ENCODE results near the gene C1QTNF7. TPM values are rescaled to one million over a fixed set of nuclear protein-coding genes. Genes with fewer than 3 reads are reported as not detected.

Gene C1QTNF7
- total RNA-seq, 2 donors from 2014 or later, result not detected

DNA sequence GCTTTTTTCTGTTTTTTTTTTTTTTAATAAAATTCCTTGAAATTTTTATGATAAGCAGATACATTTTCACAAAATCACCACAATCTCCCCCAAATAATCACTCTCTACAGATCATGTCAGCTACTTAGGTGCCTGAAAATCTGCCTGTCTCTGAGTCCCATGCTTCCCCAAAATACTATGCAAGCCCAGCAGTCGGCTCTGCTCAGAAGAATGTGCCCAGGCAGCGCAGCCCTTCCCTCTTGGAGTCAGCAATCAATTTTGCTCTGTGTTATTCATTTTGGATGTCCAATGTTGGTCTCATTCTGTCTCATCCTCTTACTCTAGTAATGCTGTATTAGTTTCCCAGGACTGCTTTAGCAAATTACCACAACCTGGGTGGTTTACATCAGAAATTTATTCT, 24.9 kb upstream of the C1QTNF7 start:
- Mint-ChIP-seq H3K9me3 (no peaks in the 10 kb centered on the region), H3K27ac (peak overlapping the region in 1 of 2 donors; percentile 67), H3K36me3 (no peaks in the 10 kb centered on the region)
- ATAC-seq, result no peak
- DNase-seq (ENCODE audit: low spot score in 2 of 2), result no peak

DNA sequence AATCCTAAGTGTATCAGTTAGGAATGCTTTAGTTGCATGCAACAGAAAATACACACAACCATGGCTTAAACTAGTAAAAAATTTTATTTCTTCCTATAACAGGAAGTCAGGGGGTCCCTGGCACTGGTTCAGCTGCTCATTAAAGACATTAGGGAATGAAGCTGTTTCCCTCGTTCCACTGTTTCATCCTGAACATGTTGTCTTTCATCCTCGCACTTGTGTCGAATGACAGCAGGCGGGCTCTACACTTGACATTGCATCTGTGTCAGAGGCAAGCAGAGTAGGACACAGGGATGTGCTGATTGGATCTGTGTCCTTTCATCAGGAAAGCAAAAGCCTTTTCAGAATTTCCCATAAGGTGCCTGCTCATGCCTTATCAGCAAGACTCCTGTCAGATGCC, 22.8 kb upstream of the C1QTNF7 start:
- H3K9me3 Mint-ChIP-seq, result no peaks in the 10 kb centered on the region
- no peak for ATAC-seq
- DNase-seq (ENCODE audit: low spot score in 2 of 2), result no peak
- no peaks in the 10 kb centered on the region for H3K36me3 Mint-ChIP-seq
- H3K27ac Mint-ChIP-seq, result no peak overlapping the region

DNA sequence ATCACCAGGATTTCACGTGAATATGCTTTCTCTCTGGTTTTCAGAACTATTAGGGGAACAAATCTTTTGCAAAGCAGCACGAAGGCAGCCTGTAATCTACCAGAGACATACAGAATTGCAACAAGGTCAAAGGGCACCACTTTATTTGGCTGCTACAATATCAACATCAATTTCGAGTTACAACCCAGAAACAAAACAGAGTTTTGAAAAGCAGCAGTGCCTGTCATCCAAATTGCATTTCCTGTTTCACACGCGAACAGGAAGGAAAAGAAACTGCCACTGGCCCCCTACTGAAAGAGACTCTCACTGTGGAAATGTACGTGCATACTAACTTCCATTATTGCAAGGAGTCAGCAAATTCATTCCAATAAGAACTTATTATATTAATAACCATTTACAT, 17.1 kb upstream of the C1QTNF7 start:
- Mint-ChIP-seq H3K36me3 (peaks cover 5 to 8% of the 10 kb centered on the region in 2 donors), H3K9me3 (peaks cover 0 to 5% of the 10 kb centered on the region in 2 donors), H3K27ac (peak overlapping the region; percentile 16 to 55)
- ATAC-seq (peak in 1 of 2 donors; percentile 65), DNase-seq (ENCODE audit: low spot score in 2 of 2) (no peak)

GRCh38 chr4:15412461-15412860, 15.4 kb upstream of the C1QTNF7 start:
- DNase-seq (ENCODE audit: low spot score in 2 of 2), result no peak
- ATAC-seq, result no peak
- Mint-ChIP-seq H3K27ac (no peak overlapping the region), H3K36me3 (peaks cover 8% of the 10 kb centered on the region in 2 donors), H3K9me3 (peaks cover 0 to 7% of the 10 kb centered on the region in 2 donors)

GRCh38 chr4:15413010-15413622, 14.7 kb upstream of the C1QTNF7 start:
- ATAC-seq (no peak), DNase-seq (ENCODE audit: low spot score in 2 of 2) (no peak)
- Mint-ChIP-seq H3K36me3 (peaks cover 8 to 10% of the 10 kb centered on the region in 2 donors), H3K9me3 (peaks cover 2 to 12% of the 10 kb centered on the region in 2 donors), H3K27ac (peak overlapping the region; percentile 7 to 68)

- Mint-ChIP-seq H3K9me3 (peaks cover 4 to 17% of the 10 kb centered on the region in 2 donors), H3K36me3 (peaks cover 8 to 15% of the 10 kb centered on the region in 2 donors), H3K27ac (peak overlapping the region; percentile 7 to 68)
- no peak for DNase-seq (ENCODE audit: low spot score in 2 of 2)
- ATAC-seq, result peak; percentile 62 to 66
Measured at GRCh38 chr4:15413623-15414019, 14.2 kb upstream of the C1QTNF7 start.

DNA sequence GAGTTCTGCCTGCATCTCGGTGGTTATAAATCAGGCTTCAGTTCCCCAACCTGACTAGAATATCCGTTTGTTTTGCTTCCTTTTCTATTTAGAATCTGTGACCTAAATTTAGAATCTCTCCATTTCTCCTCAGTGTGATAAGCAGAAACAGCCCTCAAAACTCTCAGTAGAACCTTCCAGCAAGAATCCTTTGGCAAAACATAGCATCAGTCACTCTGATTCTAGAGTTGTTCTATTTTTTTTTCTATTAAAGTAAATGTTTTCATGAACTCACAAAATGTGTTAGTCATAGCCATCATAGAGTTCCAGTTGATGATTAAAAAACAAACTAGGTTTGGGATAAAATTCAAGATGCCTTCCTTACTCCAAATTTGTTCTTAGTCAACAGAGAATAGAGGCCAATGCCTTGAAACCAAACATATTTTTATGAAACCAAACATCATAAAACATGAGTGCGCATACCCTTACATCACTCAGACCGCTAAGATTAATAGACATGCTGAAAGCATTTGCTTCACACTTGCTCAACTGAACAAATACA, 13.2 kb upstream of the C1QTNF7 start:
- DNase-seq (ENCODE audit: low spot score in 2 of 2), result no peak

GRCh38 chr4:15416357-15417232, 11.2 kb upstream of the C1QTNF7 start:
- Mint-ChIP-seq H3K36me3 (peaks cover 8 to 16% of the 10 kb centered on the region in 2 donors), H3K9me3 (peaks cover 4 to 17% of the 10 kb centered on the region in 2 donors), H3K27ac (no peak overlapping the region)
- no peak for ATAC-seq
- no peak for DNase-seq (ENCODE audit: low spot score in 2 of 2)

More for the DNA sequence above, 13.2 kb upstream of the C1QTNF7 start:
- Mint-ChIP-seq H3K36me3 (peaks cover 8 to 16% of the 10 kb centered on the region in 2 donors), H3K27ac (peak overlapping the region in 1 of 2 donors; percentile 2), H3K9me3 (peaks cover 4 to 17% of the 10 kb centered on the region in 2 donors)
- ATAC-seq, result peak in 1 of 2 donors; percentile 83

DNA sequence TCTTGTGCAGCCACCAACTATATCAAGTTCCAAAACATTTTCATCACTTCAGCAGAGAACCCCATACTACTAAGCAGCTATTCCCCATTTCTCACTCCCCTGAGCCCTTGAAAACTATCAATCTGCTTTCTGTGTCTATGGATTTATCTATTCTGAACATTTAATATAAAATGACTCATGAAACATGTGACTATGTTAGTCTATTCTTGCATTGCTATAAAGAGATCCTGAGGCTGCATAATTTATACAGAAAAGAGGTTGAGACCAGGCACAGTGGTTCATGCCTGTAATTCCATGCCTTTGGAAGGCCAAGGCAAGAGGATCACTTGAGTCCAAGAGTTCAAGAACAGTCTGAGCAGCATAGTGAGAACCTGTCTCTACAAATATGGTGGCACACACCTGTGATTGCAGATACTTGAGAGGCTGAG, 10.6 kb upstream of the C1QTNF7 start:
- peaks cover 4 to 17% of the 10 kb centered on the region in 2 donors for H3K9me3 Mint-ChIP-seq
- H3K36me3 Mint-ChIP-seq, result peaks cover 8 to 16% of the 10 kb centered on the region in 2 donors
- H3K27ac Mint-ChIP-seq, result no peak overlapping the region
- no peak for ATAC-seq
- DNase-seq (ENCODE audit: low spot score in 2 of 2), result no peak

DNA sequence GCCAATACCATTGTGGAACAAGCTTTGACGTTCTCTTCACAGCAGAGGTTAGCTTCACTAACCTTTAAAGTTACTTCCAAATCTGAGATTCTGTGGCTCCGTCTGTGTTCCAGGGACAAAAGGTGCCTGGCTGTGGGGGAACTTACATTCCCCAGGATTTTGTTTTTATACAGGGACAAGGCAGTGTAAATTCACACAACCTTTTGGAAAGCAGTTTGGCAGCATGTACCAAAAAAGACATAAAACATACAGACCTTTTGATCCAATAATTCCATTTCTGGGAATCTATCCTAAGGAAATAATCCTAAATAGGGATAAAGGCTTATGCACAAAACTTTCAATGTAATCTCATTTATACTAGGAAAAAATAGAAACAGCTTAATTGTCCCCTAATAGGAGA, 8.9 kb upstream of the C1QTNF7 start:
- DNase-seq (ENCODE audit: low spot score in 2 of 2), result no peak
- peaks cover 4 to 22% of the 10 kb centered on the region in 2 donors for H3K9me3 Mint-ChIP-seq
- H3K27ac Mint-ChIP-seq, result no peak overlapping the region
- no peak for ATAC-seq
- H3K36me3 Mint-ChIP-seq, result peaks cover 4 to 22% of the 10 kb centered on the region in 2 donors

- DNase-seq (ENCODE audit: low spot score in 2 of 2), result no peak
- Mint-ChIP-seq H3K27ac (peak overlapping the region in 1 of 2 donors; percentile 34), H3K36me3 (peaks cover 0 to 21% of the 10 kb centered on the region in 2 donors), H3K9me3 (peaks cover 4 to 25% of the 10 kb centered on the region in 2 donors)
- no peak for ATAC-seq
Measured at GRCh38 chr4:15420642-15421041, 7.2 kb upstream of the C1QTNF7 start.

- DNase-seq (ENCODE audit: low spot score in 2 of 2) (peak; percentile 35 to 58), ATAC-seq (peak; percentile 63 to 78)
- H3K36me3 Mint-ChIP-seq, result peaks cover 0 to 15% of the 10 kb centered on the region in 2 donors
- H3K9me3 Mint-ChIP-seq, result peaks cover under 1 to 16% of the 10 kb centered on the region in 2 donors
- H3K27ac Mint-ChIP-seq, result peak overlapping the region; percentile 71 to 89
Measured at GRCh38 chr4:15423285-15423711, 4.5 kb upstream of the C1QTNF7 start.

- DNase-seq (ENCODE audit: low spot score in 2 of 2) (no peak), ATAC-seq (peak; percentile 75 to 91)
- peaks cover 0 to 10% of the 10 kb centered on the region in 2 donors for H3K36me3 Mint-ChIP-seq
- peaks cover 0 to 12% of the 10 kb centered on the region in 2 donors for H3K9me3 Mint-ChIP-seq
- peak overlapping the region; percentile 38 to 71 for H3K27ac Mint-ChIP-seq
Measured at GRCh38 chr4:15425520-15425919, 2.3 kb upstream of the C1QTNF7 start.

DNA sequence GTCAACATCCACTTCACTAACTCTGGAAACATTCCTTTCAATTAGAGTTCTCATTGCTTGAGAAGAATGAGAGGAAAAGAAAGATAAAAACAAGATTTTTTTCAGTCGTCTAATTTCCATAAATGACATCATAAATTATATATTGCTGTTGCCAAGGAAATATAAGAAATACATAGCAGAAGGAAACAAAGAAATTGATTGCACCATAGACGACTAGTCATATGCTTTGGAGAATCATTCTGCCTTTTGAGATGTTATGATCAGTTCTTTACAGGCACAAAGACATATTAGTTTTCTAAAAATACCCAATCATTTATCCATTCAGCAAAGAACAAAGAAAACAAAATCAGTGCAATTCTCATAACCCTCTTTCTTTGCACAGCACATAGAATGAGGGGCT, 672 bp upstream of the C1QTNF7 start:
- H3K27ac Mint-ChIP-seq, result no peak overlapping the region
- DNase-seq (ENCODE audit: low spot score in 2 of 2) (no peak), ATAC-seq (no peak)
- peaks cover 0 to 10% of the 10 kb centered on the region in 2 donors for H3K36me3 Mint-ChIP-seq
- peaks cover 4 to 12% of the 10 kb centered on the region in 2 donors for H3K9me3 Mint-ChIP-seq

DNA sequence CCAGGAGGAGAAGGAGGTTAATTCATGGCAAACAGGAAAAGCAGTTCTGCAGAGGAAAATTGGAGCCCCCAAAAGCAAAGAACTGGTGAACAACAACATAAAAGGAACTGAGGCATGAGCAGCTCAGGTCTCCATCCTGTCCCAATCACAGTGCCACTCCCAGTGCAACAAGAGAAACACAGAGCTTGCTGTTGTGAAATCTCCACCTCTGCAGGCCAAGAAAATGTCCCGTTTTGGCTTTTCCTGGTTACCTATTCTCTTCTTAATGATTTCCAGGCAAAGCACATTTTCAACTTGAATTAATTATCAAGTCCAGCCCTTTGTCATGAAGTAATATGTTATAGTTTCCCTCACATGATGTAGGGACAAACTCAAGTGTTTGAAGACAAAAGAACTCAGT, 778 bp downstream of the C1QTNF7 start:
- Mint-ChIP-seq H3K27ac (peak overlapping the region in 1 of 2 donors; percentile 38), H3K9me3 (peaks cover 4 to 11% of the 10 kb centered on the region in 2 donors), H3K36me3 (peaks cover 0 to 8% of the 10 kb centered on the region in 2 donors)
- no peak for DNase-seq (ENCODE audit: low spot score in 2 of 2)
- no peak for ATAC-seq

- DNase-seq (ENCODE audit: low spot score in 2 of 2), result no peak
- ATAC-seq, result no peak
- no peak overlapping the region for H3K27ac Mint-ChIP-seq
Measured at GRCh38 chr4:15434091-15434490, 6.3 kb downstream of the C1QTNF7 start.

DNA sequence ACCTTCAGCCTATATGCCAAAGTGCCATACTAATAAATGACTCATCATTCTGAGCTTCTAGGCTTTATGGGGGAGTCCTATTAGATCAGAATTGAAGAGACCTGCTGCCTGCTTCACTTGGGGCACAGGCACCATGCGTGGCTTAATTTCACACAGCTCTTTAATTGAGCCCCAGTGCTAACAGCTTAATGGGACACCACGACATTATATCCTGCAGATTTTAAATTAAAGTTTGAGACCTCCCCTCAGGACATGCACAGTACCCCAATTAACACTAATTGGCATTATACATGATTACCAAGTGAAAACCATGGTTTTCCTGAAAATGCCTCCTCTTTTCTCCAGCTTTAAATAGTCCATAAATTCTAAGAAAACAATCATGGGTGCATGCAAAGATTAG, 6.8 kb downstream of the C1QTNF7 start:
- DNase-seq (ENCODE audit: low spot score in 2 of 2), result no peak
- no peak overlapping the region for H3K27ac Mint-ChIP-seq
- H3K36me3 Mint-ChIP-seq, result no peaks in the 10 kb centered on the region
- peaks cover 0 to 4% of the 10 kb centered on the region in 2 donors for H3K9me3 Mint-ChIP-seq
- ATAC-seq, result no peak

More at GRCh38 chr4:15434091-15434490, 6.3 kb downstream of the C1QTNF7 start:
- peaks cover 0 to 4% of the 10 kb centered on the region in 2 donors for H3K9me3 Mint-ChIP-seq
- no peaks in the 10 kb centered on the region for H3K36me3 Mint-ChIP-seq

All from activated naive CD4-positive, alpha-beta T cell treated with anti-CD3 and anti-CD28 coated beads, Interleukin-2, amount 50 U/mL, for 72 hours (primary cell).